Ovary (tissue), 9 donors: ENCODE measurements around the gene SCN4A. TPM values are rescaled to one million over a fixed set of nuclear protein-coding genes. Genes with fewer than 3 reads are reported as not detected.

Source experiments
- DNase-seq, 5 donors: peaks; one replicate each; pipeline ENCODE4 v3.0.0-alpha.2; 2019 to 2020
- H3K27ac ChIP-seq, 2 donors: fragments of 200-600 bp; one replicate each; pipeline versions ENCODE4 v1.5.1 to v1.8.0; 2019 to 2022
- H3K27me3 ChIP-seq: fragments of 200-600 bp; one replicate; pipeline ENCODE4 v1.8.0; 2022
- H3K36me3 ChIP-seq: fragments of 200-600 bp; sonication (generic); one replicate; pipeline ENCODE4 v1.5.1; 2019
- H3K4me1 ChIP-seq: one replicate; pipeline ENCODE4 v1.8.1; 2013; ENCODE audit warnings: mild to moderate bottlenecking, moderate library complexity; ENCODE audit not compliant: insufficient read depth
- H3K4me3 ChIP-seq: fragments of 200-600 bp; sonication (generic); one replicate; pipeline ENCODE4 v1.5.1; 2017
- H3K9me3 ChIP-seq, 2 donors: fragments of 200-600 bp in 1 of 2; sonication (generic) in 1 of 2; one replicate each; pipeline versions ENCODE4 v1.5.1 to v1.8.1; 2013 to 2019; ENCODE audit warnings: mild to moderate bottlenecking in 1 of 2, moderate library complexity in 1 of 2
- CTCF ChIP-seq, 3 donors: fragments of 450-650 bp in 2 of 3; fragments of 200-600 bp in 1 of 3; IDR thresholded peaks; one replicate each; pipeline versions ENCODE4 v1.5.1 to v1.8.0; 2016 to 2022; ENCODE audit warnings: antibody characterized with exemption in 3 of 3, mild to moderate bottlenecking in 1 of 3
- EP300 ChIP-seq: sonication (generic); formaldehyde crosslinking; IDR thresholded peaks from one replicate; pipeline ENCODE4 v1.6.1; 2017; ENCODE audit warnings: antibody characterized with exemption
- POLR2A ChIP-seq: fragments of 450-650 bp; IDR thresholded peaks from one replicate; pipeline ENCODE4 v1.6.1; 2017; ENCODE audit warnings: antibody characterized with exemption, mild to moderate bottlenecking, moderate library complexity
- WGBS, 3 donors: extraction: QIAGEN DNeasy Blood & Tissue Kit in 1 of 3; methylation state at CpG; one replicate each; pipeline versions ENCODE4 v1.1.5 to v1.1.7; 2013 to 2017; 5-methylcytosine and 5-hydroxymethylcytosine counted together
- intact Hi-C, 4 donors: fragments of 100-400 bp; cut with DNase I; formaldehyde crosslinking; loops; one replicate each; pipeline versions ENCODE4 v1.11.0 to v1.15.1; 2022 to 2023
- polyA plus RNA-seq, 2 donors: library from polyadenylated mRNA; stranded (reverse); fragments of 200-250 nt in 1 of 2; fragments of 350-450 nt in 1 of 2; fragmentation: Illumina TruSeq in 1 of 2; extraction: RNeasy Lipid Tissue Mini Kit (QIAGEN cat#74804) in 1 of 2; gene quantifications; one replicate each; pipeline ENCODE4 v1.2.3, GENCODE V29; 2013 to 2014
- total RNA-seq, 7 donors: library from RNA; depleted of rRNA in 2 of 7; stranded (reverse); fragments of >200 nt in 2 of 7; fragmentation: NEBNext Ultra II Directional in 3 of 7; extraction: Animal tissue kit (Norgen Biotek cat#: 25700) in 3 of 7; gene quantifications; one replicate each; pipeline versions ENCODE4 v1.1.0 to v1.2.4, GENCODE V29; 2016 to 2023
- donor health status: DM: no; HTN: no; CAD: no; lungs with moderate emphysema.
- donor health status: DM: no; HTN: no; CAD: no.
- donor health status: Bipolar disorder and iron deficiency.
- donor health status: DM: yes; HTN: yes; CAD: no.
- donor health status: DM: no; HTN: no; CAD: no.
- donor health status: DM: yes; HTN: yes; CAD: no.

SCN4A gene
- total and polyA plus RNA-seq, 9 donors, result 0.27 to 2.5 (median 0.62) TPM; not detected in 1

- Histone ChIP-seq H3K27ac (no peak overlapping the region), H3K4me3 (no peak overlapping the region), H3K9me3 (no peaks in the 10 kb centered on the region), H3K36me3 (no peaks in the 10 kb centered on the region), H3K27me3 (no peaks in the 10 kb centered on the region), H3K4me1 (no peaks in the 10 kb centered on the region)
- WGBS, 3 donors, result 60 to 72% (median 64%) methylated on average over 6 of the region's 6 CpGs
- no peak for DNase-seq
- intact Hi-C loops, result loop anchor here in 1 of 4 donors (10.0 kb wide), 1 partner anchor 345 kb away; no protein-coding TSS in a partner anchor
- no peak for TF ChIP-seq POLR2A
- TF ChIP-seq CTCF (IDR thresholded peaks at IDR 0.05), result no peak
- TF ChIP-seq EP300, result no peak
These were observed 32.8 kb downstream of the SCN4A start for GRCh38 chr17:63939884-63940283.

- Histone ChIP-seq H3K4me3 (no peak overlapping the region), H3K4me1 (no peaks in the 10 kb centered on the region), H3K36me3 (no peaks in the 10 kb centered on the region), H3K27me3 (no peaks in the 10 kb centered on the region), H3K9me3 (no peaks in the 10 kb centered on the region), H3K27ac (no peak overlapping the region)
- intact Hi-C loops, result loop anchor here in 1 of 4 donors (10.0 kb wide), 1 partner anchor 345 kb away; no protein-coding TSS in a partner anchor
- 92 to 93% (median 93%) methylated on average over 9 of the region's 9 CpGs for WGBS, 3 donors
- no peak for DNase-seq
- TF ChIP-seq EP300 (no peak), POLR2A (no peak), CTCF (IDR thresholded peaks at IDR 0.05) (no peak)
These were observed 33.3 kb downstream of the SCN4A start for GRCh38 chr17:63939401-63939800.

- no peak for TF ChIP-seq POLR2A
- TF ChIP-seq CTCF (IDR thresholded peaks at IDR 0.05), result no peak
- TF ChIP-seq EP300, result no peak
- Histone ChIP-seq H3K27me3 (no peaks in the 10 kb centered on the region), H3K9me3 (no peaks in the 10 kb centered on the region), H3K4me3 (no peak overlapping the region), H3K4me1 (no peaks in the 10 kb centered on the region), H3K36me3 (no peaks in the 10 kb centered on the region), H3K27ac (no peak overlapping the region)
- 80 to 84% (median 80%) methylated on average over 4 of the region's 4 CpGs for WGBS, 3 donors
- intact Hi-C loops, result loop anchor here in 1 of 4 donors (10.0 kb wide), 1 partner anchor 347 kb away; no protein-coding TSS in a partner anchor
- DNase-seq, result no peak
These were observed 34.8 kb downstream of the SCN4A start for GRCh38 chr17:63937920-63938319.

GRCh38 chr17:63937319-63937718, 35.4 kb downstream of the SCN4A start:
- Histone ChIP-seq H3K4me3 (no peak overlapping the region), H3K27me3 (no peaks in the 10 kb centered on the region), H3K36me3 (no peaks in the 10 kb centered on the region), H3K27ac (no peak overlapping the region), H3K4me1 (no peaks in the 10 kb centered on the region), H3K9me3 (no peaks in the 10 kb centered on the region)
- DNase-seq, result no peak
- WGBS, 3 donors, result 82 to 85% (median 83%) methylated on average over 6 of the region's 6 CpGs
- intact Hi-C loops, result loop anchor here in 1 of 4 donors (10.0 kb wide), 1 partner anchor 347 kb away; no protein-coding TSS in a partner anchor
- TF ChIP-seq EP300, result no peak
- TF ChIP-seq POLR2A, result no peak
- TF ChIP-seq CTCF (IDR thresholded peaks at IDR 0.05), result no peak
